Measurements from ENCODE around the gene CERK.
"Not testable (repeated sequence)": the region's sequence is repeated elsewhere in the genome, so short reads cannot be mapped to it uniquely, and the experiment has no call there.

CERK gene

DNA sequence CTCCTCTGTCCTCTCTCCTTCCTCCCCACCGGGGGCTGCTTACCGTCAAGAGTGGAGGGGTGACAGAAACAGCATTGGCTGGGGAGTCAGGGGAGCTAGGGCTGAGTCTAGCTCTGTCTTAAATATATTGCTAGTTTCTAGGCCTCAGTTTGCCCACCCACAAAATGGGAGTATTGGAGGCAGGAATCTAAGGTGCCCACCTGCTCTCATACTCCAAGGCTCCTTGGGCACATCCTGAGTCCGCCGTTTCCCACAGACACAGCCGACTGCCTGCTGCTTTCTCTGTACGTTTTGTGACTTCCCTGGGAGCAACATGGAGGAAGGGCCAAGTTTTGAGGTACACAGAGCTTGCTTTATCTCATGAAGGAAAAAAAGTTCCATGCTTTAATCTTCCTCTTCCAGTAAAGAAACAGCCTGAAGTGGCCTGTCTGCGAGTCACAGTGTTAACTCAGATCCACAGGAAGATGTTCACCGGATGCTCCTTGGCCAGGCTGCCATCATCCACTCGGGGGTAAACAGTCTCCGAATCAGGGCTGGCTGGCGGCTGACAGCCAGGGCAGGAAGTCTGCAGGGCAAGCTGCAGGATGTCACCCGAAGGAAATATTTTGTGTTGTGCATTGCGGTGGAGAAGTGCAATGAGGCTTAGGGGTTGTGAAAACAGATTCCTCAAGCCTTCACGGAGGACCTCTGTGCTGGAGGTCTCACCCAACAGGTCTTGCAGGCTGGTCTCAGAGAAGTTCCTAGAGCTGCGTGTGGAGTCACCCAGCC is 11.0 kb upstream of the CERK start:
- no peak for DNase-seq

DNA sequence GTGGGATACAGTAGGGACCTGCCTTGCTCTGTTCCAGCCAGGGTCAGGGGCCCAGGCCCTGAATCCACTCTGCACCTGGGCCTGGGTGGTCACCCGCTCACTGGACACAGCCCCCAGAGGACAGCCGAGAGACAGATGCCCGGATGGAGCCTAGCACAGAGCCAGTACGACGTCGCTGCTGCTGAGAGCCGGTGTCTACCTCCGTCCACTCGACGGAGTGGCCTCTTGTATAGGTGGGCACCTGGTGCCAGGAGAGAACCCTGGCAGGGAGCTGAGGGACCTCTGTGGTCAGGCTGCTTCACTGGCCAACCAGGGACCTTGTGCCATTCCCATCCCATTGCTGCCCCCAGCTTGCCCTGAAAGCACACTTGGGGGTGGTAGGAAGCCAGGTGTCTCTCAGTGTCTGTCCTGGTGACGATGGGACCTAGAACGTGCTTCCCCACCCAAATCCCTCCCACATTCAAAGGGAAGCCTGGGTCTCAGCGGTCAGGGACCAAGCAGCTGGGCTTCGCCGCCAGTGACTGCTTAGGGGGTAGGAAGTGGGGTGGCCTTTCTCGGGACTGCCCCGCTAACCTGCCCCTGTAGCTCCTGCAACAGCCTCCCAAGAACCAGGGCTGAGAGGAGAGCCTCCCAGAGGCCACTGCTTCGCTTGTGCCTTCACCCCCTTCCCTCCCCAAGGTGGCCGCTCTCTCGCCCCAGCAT is 10.3 kb upstream of the CERK start:
- DNase-seq: no peak

DNA sequence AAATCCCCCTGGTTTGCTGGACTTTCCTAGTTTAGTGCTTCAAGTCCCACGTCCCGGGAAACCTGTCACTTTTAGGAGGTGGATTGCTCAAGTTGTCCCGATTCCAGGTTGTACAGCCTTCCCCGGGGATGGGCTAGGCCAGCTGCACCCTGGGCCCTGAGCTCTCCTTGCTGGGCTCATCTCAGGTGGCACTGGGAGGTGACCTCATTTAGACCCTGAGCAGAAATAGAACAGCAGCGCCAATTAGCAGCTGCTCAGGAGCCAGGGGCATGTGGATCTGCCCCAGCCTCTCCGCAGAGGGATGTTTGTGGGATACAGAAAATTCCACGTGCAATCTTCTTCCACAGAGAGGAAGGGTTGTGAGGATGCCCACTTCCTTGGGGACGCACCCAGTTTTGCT is 9.6 kb upstream of the CERK start:
- no peak for DNase-seq

DNA sequence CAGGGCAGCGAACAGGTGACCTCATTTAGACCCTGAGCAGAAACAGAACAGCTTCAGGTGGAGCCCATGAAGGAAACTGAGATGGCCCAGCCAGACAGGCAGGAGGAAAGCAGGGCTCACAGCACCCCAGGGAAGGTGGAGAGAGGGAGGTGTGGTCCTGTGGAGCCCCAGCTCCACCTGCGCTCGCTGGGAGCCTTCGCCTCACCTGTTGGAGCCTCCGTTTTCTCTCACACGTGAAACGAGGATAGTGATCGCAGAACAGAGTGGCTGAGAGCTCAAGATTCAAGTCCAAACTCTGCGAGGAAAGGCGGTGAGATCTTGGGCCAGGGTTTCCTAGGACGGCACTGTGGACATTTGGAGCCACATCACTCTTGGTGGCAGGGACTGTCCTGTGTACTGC is 8.6 kb upstream of the CERK start:
- no peak for DNase-seq

DNA sequence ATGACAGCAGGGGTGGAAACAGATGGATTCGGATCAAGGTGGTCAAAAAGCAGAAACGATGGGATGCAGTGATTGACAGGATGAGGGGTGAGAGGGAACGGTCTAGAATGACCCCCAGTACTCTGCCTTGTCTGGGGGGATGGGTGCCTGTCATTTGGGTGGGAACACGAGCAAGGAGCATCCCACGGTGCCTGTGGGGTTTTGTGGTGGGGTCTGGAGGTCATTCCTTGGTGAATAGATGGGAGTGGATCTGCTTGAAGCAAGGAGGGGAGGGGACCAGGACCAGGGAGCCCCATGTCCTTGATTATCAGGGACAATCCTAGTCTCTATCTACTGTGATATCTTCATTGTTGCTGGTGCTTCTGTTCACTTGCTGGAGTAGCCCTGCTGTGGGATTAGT is 8.1 kb upstream of the CERK start:
- no peak for DNase-seq

DNA sequence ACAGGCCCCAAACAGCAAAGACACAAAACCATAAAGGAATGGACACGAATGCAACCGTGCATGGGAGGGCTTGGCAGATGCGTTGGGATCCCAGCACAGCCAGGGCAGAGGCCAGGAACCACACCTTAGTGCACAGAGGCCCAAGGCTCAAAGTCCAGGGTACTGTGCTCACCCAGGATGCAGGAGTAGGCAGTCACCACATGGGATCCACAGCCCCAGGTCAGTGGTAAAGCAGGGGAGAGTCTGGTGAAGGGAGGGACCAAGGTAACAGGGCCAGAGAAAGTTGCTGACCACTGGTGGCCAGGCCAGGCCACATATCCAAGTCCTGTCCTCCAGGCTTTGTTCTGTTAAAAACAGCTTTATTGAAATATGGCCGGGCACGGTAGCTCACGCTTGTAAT is 6.5 kb upstream of the CERK start:
- DNase-seq: no peak

DNA sequence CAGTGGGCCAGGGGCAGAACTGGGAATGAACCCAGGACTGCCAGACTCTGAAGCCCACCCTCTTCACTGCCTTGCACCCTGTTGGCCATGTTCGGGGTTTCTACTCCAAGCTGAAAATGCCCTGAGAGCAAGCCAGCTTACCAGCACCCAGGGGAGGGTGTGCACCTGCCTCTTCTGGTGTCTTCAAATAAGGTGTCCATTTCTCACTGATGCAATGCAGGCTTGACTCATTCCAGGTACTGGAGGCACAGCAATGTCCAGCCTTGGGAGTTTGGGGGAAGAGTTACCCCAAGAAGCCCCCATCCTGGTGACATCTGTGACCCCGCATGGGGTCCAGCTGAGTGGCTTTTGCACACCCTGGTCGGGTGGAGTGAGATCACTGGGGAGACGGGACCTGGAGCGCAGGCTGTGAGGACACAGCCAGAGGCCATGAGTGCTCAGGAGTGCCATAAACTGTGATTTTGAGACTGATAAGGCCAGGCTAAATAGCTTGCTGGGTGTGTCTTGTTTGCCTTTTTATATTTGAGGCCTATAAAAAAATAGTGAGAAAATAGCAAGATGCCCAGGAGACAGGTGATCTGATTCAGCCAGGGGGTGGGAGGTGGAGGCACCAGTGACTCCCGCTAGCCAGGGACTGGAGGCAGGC is 4.6 kb upstream of the CERK start:
- no peak for DNase-seq

DNA sequence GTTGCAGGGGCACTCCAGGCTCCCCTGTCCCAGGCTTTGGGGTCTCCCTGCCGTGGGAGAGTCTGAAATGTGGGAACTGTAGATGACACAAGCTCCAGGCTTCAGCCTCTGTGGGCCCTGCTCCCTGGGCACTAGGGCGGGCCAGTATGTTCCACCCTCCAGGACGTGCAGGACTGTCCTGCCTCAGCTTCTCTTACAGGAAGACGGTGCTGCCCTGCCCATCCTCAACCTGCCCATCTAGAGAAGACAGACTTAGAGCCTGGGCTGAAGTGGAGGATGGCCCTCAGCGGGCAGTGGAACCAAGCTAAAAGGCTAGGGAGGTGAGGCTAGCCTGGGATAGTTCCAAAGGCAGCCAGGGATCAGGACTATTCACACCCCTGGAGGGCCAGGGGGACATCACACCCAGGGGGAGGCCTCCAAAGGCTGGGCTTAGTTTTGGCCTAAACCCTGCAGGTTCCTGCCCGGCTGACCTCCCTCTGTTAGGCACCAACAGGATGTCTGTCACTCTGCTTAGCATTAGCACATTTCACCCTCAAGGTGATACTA is 4.0 kb upstream of the CERK start:
- DNase-seq: no peak

DNA sequence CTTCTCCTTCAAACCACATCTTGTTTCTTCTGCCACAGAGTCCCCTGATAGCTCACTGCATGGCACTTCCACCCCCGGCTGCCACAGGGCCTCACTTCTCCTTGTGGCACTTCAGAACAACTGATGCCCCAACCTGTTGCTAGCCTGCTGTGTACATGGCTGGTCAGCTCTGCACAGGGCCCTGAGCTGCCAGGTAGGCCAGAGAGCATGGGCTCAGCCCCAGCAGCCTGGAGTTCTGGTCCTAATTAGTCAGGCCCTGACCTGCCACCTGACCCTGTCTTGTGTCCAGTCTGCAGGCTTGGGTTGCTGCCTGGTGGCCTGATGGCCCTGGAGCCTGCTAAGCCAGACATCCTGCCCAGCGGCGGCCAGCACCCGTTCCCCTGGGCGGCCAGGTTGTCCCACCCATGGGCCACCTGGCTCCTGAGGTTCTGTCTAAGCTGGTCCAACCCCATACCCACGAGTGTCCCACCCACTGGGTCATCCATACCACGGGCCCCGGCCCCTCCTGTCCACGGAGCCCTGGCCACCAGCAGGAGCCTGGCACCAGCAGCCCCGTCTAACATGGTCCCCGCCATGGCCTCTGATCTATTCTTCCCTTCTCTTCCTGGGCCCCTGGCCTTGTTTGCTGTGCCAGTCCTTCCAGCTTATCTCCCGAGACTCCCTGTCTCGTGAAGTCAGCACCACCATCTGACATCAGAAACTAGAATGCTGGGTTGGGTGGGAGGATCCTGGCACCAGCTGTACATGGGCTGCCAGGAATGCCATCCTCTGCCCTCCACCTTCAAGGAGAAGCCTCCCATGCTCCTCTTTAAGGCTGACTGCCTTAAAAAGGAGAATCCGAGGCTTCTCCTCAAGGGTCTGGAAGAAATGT is 3.1 kb upstream of the CERK start:
- DNase-seq: no peak

DNA sequence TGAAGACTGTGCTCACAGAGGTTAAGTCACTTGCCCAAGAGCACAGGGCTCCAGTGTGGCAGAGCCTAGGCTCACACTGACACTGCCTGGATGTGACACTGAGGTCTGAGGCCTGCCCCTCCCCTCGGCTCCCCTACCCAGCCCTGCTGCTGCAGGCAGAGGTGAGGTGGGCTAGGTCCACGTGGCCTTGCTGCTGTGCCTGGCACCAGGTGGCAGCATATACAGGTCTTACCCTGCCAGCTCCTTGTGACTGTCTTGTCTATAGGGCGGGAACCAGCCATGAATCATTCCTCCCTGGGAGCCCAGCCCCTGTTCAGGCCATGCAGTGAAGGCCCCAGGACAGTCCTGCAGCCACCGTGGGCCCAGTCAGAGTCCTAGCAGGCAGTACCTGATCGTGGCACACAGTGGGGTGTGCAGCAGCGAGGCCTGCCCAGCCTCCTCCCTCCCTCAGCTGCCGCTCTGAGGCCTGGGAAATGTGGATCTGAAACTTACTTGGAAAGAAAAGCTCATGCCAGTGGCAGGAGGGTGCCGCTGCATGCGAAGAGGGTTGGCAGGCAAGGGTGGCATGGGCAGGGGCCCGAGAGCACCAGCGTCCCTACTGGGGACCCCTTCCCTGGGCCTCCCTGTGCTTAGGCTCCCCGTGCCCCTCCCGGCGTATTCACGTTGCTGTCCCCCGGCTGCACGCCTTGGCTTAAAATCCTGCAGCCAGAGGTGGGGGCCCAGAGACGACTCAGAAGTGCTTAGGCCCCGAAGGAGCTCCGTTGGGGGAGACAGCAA is 1.2 kb upstream of the CERK start:
- no peak for DNase-seq

DNA sequence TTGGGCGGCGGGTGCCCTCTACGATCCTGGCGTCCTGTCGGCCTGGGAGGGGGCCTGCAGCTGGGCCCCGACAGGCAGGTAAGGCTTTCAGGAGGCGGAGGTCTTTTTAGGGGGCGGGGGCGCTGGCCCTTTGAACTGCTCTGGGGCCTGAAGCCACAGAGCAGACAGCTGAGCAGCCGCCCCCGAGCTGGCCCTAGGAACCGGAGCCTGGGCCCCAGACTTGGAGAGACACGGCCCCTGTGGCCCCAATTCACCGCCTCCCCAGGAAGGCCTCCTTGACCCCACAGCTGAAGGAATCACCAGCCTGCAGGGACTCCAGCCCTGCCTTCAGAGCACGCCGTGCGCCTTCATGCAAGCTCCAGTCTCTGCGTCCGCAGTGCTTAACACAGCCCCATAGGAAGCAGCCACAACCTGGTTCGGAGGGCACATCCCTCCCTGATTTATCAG is 618 bp upstream of the CERK start:
- no peak for DNase-seq

DNA sequence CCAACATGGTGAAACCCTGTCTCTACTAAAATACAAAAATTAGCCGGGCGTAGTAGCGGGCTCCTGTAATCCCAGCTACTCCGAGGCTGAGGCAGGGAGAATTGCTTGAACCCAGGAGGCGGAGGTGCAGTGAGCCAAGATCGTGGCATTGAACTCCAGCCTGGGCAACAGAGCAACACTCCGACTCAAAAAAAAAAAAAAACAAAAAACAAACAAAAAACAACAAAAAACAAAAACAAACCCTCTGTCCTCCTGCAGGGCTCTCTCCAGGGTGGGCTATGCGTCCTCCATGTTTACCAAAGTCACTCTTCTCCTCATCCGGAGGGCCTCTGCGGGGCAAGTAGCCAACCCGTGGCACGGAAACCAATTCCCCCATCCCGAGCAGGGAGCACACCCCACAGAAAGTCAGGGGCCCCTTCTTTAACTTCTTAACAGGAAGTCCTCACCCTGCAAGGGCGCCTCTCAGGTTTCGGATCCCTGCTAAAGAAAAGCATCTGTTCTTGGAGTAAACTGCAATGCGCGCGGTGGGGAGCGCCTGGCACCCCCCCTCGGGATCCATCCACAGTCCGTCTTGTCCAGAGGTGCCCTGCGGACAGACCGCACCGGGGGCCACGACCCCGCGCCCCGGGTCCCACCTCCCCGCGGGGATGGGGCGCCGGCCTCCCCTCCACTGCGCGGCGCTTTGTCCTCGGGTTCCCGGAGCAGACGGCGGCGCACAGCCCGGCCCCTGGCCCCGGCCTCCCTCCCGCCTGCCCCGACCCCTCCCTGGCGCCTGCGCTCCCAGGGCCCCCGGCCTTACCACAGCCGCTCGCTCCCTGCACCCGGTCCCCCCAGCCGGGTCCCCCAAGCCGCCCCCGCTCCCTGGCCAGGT is 712 bp downstream of the CERK start:
- no peak for DNase-seq

DNA sequence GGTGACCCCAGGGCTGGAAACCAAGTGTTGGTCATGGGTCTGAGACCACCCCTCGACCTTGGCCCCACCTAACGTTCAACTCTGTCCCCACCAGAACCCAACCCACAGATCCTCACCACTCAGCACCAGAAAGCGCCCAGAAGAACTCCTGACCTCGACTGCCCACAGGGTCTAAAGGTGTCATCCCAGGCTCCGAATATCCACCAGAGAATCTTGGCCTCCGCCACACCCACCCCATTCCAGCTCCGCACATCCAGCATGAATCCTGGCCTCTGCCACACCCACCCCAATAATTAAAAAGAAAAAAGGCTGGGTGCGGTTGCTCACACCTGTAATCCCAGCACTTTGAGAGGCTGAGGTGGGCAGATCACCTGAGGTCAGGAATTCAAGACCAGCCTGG is 1.3 kb downstream of the CERK start:
- DNase-seq: no peak

DNA sequence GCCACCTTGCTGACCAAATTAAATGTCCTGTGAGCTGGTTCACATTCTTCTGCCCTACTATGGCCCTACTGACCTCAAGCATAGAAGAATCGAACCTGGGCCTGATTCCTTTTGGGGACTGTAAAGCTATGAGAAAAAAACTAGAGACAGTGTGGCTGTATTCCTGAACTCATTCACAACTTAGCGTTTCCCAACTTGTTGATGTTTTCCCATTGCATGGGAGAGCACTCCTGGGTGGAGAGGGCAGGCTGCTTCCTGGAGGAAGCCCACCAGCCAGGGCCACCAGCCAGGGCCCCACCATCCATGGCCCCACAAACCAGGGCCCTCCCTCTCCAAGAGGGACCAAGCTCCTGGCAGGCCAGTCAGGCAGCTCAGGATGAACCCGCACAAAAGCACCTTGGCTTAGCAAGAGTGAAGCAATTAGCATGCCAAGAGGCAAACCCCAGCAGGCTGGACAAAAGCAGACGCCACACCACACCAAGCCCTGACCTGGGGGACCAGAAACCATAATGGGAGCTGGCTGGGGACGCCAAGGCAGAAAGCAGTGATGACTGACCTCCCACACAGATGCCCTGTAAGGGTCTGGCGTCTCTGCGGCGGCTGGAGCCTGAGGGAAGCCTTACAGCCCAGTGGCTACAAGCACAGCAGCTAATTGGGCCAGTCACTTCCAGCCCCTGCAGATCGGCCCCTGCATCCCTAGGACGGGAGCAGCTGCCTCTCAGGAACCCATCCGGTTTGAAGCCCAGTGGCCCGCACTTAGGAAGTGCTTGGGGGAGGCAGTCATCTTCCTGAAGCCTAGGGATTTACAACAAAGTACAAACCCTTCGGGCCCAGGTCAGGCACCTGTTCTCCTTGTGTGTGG is 2.1 kb downstream of the CERK start:
- no peak for DNase-seq

DNA sequence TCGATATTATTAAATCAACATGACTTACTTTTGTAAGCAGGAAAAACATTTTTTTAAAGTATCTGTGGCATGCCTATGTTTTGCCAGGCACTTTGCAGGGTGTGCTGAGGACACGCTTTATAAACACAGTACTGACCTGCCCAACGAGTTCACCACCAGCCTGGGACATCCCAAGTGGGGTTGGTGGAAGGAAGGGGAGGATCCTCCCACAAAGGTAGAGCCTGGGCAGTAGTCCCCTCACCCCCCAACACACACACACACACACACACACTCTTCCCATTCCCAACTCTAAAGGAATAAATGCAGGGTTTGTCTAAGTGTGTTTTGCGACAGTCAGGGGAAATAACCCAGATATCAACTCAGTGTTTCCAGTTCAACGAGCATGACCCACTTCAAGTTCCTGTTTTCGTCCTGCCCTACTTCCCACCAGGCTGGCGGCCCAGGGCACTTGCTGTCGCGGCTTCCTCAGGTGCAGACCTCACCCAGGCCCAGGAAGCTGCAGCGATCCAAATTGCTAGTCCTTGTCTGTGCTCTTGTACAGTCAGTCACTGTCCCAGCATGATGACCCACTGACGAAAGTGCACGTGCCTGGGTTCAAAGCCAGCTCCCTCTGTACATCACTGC is 3.1 kb downstream of the CERK start:
- DNase-seq: no peak

DNA sequence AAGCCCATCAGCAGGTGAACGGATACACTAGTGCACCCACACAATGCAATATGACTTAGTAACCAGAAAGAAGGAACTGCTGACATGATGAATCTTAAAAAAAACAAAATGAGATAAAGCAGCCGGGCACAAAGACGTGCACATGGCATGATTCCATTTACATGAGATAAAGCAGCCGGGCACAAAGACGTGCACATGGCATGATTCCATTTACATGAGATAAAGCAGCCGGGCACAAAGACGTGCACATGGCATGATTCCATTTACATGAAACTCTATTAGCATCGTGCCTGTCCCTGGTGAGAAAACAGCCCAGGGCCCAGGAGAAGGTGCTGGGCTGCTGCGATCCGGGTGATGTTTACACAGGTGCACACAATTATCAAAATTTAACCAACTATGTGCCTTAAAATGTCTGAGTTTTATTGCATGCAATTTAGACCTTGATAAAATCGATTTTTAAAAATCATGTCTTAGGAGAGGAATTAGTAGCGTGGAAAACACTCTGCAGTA is 3.8 kb downstream of the CERK start:
- not testable (repeated sequence) for DNase-seq

DNA sequence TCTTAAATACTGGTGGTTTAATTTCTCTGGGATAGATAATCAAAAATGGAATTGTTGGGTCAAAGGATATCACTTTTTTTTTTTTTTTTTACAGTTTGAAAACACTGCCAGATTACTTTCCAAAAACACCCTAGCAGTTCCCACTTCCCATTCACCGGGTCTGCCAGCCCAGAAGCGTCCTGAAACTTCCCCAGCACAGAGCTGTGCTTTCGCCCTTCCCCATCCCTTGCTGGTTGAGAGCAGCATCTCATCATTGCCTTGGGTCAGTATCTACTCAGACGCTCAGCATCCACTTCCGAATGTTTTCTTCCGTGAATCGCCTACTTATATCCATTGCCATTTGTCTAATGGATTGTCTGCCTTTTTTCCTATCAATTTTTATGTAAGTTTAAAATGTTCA is 5.5 kb downstream of the CERK start:
- DNase-seq: no peak

DNA sequence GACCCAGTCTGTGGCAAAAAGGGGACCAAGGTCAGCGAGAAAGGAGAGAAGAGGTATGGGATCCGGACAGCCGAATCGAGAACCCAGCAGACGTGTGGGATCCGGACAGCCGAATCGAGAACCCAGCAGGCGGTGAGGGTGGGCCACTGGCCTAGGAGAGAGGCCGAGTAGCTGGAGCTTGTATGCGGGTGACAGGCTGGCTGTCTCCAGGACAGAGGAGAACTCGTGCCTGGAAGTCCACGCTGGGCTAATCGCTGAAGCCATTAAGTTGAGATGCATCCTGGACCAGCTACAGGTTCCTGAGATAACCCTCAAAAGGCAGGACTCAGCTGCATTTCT is 6.0 kb downstream of the CERK start:
- DNase-seq: no peak

DNA sequence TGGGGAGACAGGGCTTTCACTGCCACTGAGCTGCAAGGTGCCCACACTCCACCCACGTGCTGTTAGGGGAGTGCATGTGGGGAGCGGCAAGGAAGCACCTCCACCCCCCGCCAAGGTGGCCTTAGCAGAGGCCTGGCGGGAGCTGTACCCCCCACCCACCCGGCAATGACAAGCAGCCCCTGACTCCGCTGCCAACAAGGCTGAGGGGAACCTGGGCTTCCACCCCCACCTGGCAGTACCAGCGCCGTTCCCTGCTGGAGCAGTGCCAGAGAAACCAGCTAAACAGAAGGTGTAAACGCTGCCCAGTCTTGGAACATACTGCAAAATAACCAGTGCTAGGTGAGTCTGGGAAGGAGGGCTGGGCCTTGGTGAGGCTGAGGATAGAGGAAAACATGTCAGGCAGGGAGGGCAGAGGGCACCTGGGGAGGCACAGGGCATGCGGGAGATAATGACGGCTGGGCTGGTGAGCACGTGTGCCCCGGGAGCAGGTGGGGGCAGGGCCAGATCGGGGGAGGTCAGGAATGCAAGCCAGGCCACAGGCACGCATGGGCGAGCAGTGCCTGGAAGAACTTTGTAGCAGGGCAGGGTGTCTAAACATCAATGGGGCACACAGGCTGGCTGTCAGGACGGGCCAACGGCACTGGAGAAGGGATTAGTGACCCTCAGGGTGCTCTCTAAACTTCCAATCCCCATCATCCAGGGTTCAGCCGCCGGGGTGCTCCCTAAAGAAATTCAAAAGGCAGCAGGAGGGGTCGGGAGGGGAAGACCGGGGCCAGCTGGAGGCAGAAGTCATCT is 6.6 kb downstream of the CERK start:
- peak; percentile 54 for DNase-seq

Data from NCI-H510A treated with DMSO at 0.1 percent for 48 hours (cell line).